GM12801 (cell line): ENCODE results near the gene PRM3.

Experiments used
- TF ChIP-seq, protein P1 (sequence below): IDR thresholded peaks from one replicate; pipeline ENCODE4 v1.5.1; 2011; ENCODE audit warnings: control low read depth; ENCODE audit not compliant: insufficient read length; ENCODE audit errors: extremely low read depth

The PRM3 gene

DNA sequence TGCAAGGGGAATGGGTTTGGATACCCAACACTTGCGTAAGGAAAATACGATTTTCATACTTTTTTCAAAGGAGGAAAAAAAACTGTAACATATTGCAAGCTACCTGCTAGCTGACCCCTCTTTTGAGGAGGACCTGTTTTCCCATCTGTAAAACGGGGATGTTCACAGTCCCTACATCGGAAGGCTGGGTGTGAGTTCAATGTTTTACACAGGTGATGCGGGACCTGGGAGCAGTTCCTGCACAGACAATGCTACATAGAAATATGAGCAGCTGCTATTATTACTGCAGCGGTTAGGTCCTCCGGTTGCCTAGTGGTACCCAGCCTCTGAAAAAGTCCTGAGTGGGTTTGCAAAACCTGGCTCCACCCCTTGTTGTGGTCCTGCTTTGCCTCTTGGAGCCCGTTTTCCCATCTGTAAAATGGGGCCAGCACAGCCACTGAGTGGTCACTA lies 20.9 kb downstream of the PRM3 start:
- TF ChIP-seq, protein P1, sequence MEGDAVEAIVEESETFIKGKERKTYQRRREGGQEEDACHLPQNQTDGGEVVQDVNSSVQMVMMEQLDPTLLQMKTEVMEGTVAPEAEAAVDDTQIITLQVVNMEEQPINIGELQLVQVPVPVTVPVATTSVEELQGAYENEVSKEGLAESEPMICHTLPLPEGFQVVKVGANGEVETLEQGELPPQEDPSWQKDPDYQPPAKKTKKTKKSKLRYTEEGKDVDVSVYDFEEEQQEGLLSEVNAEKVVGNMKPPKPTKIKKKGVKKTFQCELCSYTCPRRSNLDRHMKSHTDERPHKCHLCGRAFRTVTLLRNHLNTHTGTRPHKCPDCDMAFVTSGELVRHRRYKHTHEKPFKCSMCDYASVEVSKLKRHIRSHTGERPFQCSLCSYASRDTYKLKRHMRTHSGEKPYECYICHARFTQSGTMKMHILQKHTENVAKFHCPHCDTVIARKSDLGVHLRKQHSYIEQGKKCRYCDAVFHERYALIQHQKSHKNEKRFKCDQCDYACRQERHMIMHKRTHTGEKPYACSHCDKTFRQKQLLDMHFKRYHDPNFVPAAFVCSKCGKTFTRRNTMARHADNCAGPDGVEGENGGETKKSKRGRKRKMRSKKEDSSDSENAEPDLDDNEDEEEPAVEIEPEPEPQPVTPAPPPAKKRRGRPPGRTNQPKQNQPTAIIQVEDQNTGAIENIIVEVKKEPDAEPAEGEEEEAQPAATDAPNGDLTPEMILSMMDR: no peak

DNA sequence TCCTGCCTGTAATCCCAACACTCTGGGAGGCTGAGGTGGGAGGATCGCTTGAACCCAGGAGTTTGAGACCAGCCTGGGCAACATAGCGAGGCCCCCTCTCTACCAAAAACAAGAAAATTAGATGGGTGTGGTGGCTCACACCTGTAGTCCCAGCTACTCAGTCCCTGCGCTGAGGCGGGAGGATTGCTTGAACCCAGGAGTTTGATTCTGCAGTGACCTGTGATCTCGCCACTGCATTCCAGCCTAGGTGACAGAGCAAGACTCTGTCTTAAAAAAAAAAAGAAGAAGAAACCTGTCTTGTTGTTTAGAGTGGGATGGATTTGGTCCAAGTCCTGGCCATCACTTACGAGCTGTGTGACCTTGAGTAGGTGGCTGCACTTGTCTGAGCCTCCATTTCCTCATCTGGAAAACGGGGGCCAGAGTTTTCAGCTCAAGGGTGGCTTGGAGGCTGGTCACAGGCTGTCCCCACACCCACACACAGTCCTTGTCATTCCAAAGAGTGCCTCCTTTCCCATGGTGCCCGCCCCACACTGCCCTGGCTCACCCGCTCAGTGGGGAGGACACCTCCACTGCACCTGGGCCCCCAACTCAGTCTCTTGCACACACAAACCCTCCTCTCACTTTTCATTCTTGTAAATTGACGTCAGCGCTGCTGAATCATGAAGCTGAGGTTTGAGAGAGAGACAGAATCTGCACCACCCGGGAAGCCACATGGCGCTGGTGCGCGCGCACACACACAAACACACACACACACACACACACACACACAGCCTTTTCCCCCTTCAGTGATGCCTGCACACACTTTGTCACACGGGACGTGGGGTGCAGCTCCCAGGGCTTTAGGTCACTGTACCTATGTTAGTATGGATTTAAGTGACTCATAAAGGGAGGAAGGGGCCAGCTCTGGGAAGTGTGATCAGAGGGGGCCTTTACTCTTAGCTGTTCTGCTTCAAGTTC lies 21.6 kb downstream of the PRM3 start:
- TF ChIP-seq, protein P1: no peak

DNA sequence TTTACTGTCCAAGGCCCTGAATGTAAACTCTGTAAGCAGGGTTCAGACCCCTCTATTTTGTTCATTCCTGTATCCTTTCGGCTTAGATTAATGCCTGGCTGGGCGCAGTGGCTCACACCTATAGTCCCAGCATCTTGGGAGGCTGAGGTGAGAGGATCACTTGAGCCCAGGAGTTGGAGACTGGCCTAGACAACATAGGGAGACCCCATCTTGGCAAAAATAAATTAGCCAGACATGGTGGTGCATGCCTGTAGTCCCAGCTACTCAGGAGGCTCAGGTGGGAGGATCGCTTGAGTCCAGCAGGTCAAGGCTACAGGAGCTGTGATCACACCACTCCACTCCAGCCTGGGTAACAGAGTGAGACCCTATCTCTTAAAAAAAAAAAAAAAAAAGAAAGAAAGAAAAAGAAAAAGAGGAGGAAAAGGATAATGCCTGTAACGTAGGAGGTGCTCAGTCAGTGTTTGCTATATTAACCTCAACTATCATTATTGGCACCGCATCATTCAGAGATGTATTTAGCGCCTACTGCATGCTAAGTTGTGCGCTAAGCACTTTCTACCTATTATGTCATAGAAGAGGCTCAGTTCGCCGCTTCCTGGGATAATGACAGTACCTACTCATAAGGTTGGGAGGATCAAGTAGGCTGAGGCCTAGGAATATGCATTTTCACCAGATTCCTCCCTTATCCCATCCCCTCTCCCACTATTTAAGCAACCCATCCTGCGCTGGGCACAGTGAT lies 22.5 kb downstream of the PRM3 start:
- TF ChIP-seq, protein P1: no peak

DNA sequence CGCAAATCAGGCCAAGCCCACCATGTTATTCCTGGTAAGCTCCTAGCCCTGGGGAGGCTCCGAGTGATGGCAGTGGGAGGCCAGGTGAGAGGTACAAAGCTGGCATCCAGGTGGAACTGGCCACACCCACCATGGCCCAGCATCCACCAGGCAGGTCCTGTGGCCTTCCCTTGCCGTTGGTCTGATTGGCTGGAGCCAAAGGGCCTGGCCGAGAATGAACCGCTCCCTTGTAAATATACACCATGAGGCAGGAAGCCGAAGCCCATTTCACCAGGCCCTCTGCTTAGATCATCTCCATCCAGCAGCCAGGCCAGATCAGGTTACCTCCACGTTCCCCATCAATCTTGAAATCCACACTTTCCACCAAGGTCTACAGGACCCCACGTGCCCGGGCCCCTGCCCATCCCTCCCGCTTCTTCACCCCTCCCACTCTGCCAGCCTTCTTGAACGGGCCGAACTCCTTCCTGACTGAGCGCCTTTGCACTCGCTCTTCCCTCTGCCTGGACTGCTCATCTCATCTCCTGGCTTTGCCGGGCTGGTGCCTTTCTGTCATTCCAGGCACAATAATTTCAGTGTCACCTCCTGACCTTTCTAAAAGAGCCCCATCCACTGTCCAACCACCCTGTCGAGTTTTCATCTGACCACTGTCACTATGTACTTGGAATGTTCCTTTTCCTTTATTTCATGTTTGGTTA lies 23.2 kb downstream of the PRM3 start:
- TF ChIP-seq, protein P1: no peak

DNA sequence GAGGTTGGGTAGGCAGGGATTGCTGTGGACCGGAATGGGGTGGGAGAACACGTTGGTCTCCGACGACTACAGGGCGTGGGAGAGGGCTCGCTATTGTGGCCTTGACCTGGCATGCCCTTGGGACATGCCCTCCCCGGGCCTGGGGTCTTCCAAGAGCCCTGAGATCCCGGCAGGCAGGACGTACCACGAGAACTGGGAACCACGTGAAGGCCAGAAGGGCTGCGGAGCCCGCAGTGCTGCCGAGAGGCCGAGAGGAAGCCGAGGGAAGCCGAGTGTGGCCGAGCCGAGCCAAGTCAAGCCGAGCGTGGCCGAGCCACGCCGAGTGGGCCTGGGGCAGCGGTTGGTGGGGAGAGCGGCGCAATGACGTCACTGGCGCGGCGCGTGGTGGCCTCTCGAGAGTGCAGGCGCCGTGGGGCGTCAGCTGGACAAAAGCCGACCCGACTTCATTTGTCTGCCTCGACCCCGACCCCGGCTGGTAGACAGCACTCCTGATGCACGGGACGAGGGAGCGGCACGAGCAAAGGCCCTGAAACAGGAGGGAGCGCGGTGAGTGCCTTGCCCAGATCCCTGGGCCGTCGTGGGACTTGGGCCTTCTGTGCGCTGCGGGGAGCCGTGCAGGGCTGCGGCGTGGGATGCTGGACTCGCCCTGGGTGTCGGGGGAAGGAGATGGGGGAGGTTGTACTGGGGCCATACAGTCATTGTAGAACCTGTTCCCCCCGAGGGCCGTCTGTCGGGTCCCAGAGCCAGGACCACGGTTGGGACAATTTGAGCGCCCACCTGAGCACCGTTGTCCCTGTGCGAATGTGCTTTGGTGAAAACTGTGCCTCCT lies 24.0 kb downstream of the PRM3 start:
- TF ChIP-seq, protein P1: no peak

DNA sequence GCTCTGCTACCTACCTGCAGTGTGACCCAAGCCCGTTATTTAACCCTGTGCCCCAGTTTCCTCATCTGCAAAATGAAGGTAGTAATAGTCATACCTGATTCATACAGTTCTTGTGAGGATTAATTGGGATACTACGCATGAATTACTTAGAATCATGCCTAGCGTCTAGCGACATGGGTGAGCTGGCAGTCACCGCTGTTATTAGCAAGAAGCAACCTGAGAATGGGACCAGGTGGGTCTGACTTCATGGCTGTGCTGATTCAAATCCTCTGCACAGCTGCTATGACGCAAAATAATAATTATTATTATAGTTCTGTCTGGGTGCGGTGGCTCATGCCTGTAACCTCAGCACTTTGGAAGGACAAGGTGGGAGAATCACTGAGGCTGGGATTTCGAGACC lies 25.3 kb downstream of the PRM3 start:
- TF ChIP-seq, protein P1: no peak
